IPS-NIHi11 (cell line): ENCODE data around the gene TMEM259.

Source experiments
- DNase-seq: peaks from one replicate; pipeline ENCODE4 v3.0.0; 2012; ENCODE audit warnings: mixed read lengths, low spot score

TMEM259 gene

GRCh38 chr19:1020868-1021425 is at the start of gene TMEM259:
Gene TMEM259, minus strand, starts transcription at chr19:1021123. Its CDS starts 127 bp downstream, at chr19:1020996.
- peak; percentile 95 for DNase-seq

DNA sequence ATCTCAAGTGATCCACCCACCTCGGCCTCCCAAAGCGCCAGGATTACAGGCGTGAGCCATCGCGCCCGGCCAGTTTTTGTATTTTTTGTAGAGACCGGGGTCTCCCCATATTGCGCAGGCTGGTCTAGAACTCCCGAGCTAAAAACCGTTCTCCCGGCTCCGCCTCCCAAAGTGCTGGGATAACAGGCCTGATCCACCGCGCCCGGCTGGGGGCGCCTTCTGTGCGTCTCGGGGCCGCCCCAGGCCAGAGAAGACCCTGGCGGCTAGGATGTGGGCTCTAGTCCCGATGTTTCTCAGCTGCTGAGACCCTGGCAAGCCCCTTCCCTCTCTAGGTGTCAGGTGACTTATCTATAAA is 49.6 kb upstream of the TMEM259 start:
- peak; percentile 50 for DNase-seq

- no peak for DNase-seq
Measured at GRCh38 chr19:1069009-1069779, 48.3 kb upstream of the TMEM259 start.

GRCh38 chr19:1068009-1069001 is 47.4 kb upstream of the TMEM259 start:
- no peak for DNase-seq

DNA sequence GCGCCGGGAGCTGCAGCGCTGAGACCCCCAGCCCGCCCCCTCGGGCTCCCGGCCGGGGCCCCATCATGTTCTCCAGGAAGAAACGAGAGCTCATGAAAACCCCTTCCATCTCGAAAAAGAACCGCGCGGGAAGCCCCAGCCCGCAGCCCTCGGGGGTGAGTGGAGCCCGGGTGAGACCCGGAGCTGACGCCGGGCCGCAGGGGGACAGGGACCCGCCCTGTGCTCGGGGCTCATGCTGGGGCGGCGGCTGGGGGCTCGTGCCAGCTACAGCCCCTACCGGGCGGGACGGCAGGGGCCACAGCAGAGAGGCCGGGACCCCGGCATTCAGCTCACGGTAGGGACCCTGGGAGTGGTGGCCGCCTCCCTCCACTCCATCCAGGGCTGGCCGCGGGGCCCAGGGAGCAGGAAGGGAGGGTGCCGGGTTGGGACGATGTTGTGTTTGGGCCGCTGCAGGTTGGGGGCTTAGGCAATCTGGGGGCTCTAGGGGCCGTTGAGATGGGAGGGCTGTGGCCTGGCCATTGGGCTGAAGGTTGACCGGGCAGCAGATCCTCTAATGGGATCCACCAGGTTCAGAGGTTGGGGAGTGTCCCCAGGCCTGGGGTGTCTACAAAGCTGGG is 46.5 kb upstream of the TMEM259 start:
- DNase-seq: no peak

GRCh38 chr19:1066748-1067340 is 45.9 kb upstream of the TMEM259 start, which contains the start of gene ARHGAP45:
Gene ARHGAP45, plus strand, starts transcription at chr19:1067167. Its CDS starts 239 bp downstream, at chr19:1067406.
- DNase-seq: peak; percentile 65

- DNase-seq: no peak
Measured at GRCh38 chr19:1066251-1066747, 45.4 kb upstream of the TMEM259 start.

DNA sequence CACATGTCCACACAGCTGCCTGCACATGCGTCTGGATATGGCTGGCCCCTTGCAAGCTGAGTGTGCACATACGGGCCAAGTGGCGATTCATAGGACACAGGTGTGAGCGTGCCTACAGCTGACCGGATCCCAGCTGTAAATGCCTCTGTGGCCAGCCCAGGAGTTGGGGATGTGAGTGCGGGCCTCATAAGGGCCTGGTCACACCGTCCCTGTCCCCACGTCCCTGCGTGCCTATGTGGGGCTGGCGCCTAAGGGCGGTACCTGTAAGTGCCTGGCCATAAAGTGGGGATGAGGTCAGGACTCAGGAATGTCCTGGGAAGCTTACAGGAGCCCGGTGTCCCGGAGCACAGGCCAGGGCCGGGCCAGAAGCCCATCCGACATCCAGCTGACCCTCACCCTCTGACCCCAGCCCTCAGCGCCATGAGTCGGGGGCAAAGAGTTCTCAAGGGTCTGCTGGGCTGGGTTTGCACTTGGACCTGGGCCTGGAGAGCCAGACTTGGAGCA is 44.7 kb upstream of the TMEM259 start:
- DNase-seq: no peak

DNA sequence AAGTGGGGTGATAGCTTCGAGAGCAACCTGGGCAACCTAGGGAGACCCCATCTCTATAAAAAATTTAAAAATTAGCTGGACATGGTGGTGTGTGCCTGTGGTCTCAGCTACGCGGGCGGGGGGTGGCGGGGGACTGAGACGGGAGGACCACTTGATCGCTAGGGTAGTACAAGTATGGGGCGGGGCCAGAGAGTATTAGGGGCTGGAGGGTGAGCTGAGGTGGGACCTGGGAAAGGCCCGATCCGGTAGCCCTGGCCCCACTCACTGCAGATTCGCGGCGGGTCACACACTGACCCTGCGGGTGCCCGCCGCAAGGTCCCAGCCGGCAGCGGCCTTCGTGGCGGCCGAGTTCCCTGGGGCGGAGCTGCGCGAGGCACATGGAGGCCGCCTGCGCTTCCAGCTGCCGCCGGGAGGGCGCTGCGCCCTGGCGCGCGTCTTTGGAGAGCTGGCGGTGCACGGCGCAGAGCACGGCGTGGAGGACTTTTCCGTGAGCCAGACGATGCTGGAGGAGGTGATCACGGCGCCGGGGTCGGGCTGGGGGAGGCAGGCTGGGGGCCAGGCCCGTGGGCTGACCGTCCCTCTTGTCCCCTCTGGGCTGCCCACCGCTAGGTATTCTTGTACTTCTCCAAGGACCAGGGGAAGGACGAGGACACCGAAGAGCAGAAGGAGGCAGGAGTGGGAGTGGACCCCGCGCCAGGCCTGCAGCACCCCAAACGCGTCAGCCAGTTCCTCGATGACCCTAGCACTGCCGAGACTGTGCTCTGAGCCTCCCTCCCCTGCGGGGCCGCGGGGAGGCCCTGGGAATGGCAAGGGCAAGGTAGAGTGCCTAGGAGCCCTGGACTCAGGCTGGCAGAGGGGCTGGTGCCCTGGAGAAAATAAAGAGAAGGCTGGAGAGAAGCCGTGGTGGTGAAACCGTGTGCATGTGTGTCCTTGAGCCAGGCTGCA is 44.0 kb upstream of the TMEM259 start:
- DNase-seq: peak; percentile 83

- DNase-seq: peak; percentile 77
Measured at GRCh38 chr19:1063909-1064660, 43.2 kb upstream of the TMEM259 start.

- DNase-seq: no peak
Measured at GRCh38 chr19:1063030-1063908, 42.3 kb upstream of the TMEM259 start.

DNA sequence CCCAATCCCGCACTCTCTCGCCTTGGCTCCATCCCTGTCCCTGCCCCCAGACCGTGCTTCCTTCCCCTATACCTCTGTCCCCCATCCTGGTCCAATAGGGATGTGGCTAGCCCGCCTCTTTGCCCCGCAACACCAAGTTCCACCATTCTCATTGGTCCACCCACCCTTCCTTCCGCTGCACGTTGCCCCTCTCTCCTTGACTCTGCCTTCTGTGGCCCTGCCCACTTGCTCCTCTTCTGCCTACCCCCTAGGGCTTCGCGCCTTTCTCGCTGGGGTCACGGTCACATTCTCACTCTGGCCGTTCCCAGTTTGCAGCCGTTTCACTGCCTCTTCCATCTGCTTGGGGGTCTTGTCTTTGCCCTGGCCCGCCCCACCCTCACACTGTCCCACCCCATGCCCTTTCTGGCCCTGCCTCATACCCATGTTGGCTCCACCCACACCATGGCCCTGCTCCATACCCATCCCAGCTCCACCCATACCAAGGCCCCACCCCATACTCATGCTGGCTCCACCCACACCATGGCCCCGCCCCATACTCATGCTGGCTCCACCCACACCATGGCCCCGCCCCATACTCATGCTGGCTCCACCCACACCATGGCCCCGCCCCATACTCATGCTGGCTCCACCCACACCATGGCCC is 41.6 kb upstream of the TMEM259 start:
- DNase-seq: peak; percentile 65

- no peak for DNase-seq
Measured at GRCh38 chr19:1061987-1062386, 41.1 kb upstream of the TMEM259 start.

GRCh38 chr19:1060689-1061088 is 39.8 kb upstream of the TMEM259 start:
- DNase-seq: no peak

- DNase-seq: no peak
Measured at GRCh38 chr19:1058112-1058511, 37.2 kb upstream of the TMEM259 start.

GRCh38 chr19:1057176-1057855 is 36.4 kb upstream of the TMEM259 start:
- no peak for DNase-seq
